NCI-H1105 (cell line): ENCODE data around the gene ADK.
"Not testable (repeated sequence)": the region's sequence is repeated elsewhere in the genome, so short reads cannot be mapped to it uniquely, and the experiment has no call there.

Experiments
- DNase-seq: peaks from one replicate; lab custom pipeline; 2025; lab: John Stamatoyannopoulos, UW

ADK gene

GRCh38 chr10:74186678-74187077 is 35.7 kb downstream of the ADK start:
- DNase-seq = no peak

GRCh38 chr10:74187237-74187636 is 36.2 kb downstream of the ADK start:
- no peak for DNase-seq

DNA sequence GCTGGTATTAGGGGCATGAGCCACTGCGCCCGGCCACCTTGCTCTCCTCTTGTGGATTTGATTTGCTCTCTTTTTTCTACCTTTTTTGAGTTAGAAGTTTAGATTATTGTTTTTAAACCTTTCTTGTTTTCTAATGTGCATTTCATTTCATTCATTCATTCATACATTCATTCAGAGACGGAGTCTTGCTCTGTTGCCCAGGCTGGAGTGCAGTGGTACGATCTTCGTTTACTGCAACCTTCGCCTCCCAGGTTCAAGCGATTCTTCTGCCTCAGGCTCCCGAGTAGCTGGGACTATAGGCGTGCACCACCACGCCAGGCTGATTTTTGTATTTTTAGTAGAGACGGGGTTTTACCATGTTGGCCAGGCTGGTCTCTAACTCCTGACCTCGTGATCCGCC is 37.6 kb downstream of the ADK start:
- DNase-seq = not testable (repeated sequence)

DNA sequence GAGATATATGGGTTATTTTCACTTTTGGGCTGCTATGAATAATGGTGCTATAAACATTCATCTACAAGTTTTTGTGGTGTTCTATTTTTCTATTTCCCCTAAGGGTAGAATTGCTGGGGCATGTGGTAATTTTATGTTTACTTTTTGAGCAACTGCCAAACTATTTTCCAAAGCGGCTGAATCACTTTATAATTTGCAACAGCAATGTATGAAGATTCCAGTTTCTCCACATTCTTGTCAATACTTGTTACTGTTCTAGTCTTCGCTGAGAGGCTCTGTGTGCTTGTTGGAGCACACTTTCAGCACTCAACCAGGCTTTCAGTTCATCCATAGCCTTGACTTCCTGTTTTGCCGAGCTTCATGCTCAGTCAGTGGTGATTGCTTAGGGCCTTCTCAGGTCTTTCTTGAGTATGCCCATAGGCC is 39.0 kb downstream of the ADK start:
- no peak for DNase-seq

GRCh38 chr10:74190494-74190893 is 39.5 kb downstream of the ADK start:
- DNase-seq = no peak

- DNase-seq = no peak
Observed at GRCh38 chr10:74194545-74194944, 43.5 kb downstream of the ADK start.

DNA sequence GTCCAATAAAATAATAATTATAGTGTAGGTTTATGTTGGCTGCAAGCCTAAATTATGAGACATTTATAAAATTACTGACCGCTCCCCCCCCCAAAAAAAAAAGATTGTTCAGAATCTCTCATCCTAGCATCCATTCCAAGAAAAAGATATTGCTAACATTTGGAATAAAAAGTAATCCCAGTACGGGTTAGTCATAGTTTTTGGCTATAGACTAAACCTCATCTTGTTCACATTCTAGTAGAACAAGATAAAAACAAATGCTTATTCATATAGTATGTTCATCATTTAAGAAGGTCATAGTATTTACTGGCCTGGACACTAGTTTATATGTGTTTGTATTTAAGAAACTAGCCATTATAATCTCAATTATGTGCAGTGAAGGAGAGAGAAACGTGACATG is 44.0 kb downstream of the ADK start:
- no peak for DNase-seq

DNA sequence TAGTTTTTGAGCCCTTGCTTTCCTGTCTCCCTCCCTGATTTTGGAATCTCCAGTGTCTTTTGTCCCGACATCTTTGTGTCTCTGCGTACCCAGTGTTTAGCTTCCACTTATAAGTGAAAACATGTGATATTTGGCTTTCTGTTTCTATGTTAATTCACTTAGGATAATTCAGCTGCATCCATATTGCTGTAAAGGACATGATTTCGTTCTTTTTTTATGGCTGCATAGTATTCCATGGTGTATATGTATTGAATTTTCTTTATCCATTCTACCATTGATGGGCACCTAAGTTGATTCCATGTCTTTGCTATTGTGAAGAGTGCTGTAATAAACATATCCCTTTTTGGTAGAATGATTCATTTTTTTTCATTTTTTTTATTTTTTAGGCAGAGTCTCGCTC is 48.3 kb downstream of the ADK start:
- no peak for DNase-seq

- DNase-seq = no peak
Observed at GRCh38 chr10:74202356-74202755, 51.3 kb downstream of the ADK start.

- peak; percentile 72 for DNase-seq
Observed at GRCh38 chr10:74206746-74207145, 55.7 kb downstream of the ADK start.

DNA sequence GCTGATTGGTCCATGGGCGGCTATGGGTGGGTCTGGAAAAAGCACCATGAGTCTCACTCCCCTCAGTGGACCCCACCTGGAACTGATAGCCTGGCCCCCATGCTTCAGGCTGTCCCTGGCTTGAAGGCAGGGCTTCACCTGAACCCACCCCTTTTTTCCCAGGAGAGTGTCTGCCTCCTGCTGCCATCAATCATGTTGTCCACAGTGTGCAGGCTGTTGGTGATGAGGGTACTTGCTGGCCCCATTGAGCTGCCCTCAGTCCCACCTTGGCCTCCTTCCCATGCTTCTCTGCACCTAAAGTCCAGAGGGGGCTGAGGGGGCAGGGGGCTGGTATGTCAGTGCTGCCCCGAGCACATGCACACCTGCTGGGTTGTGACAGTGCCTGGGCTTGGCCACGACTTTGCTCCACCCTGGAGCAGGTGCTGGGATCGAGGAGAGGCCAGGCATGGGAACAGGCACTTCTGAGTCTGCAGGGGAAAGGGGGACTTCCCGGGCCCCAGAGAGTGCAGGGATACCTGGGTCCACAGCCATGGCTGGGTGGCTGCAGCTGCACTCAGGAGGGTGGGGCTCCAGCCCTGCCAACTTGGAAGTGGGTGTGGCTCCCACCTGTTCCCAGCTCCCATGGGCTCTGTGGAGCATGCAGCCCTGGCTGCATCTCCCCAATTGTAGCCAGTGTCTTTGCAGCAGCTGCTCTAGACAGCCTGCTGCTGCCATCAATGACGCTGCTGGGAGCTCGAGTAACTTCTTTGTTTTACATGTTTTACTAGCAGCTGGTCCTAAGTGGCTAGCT is 56.9 kb downstream of the ADK start:
- DNase-seq = peak; percentile 64

- no peak for DNase-seq
Observed at GRCh38 chr10:74208997-74209396, 58.0 kb downstream of the ADK start.

DNA sequence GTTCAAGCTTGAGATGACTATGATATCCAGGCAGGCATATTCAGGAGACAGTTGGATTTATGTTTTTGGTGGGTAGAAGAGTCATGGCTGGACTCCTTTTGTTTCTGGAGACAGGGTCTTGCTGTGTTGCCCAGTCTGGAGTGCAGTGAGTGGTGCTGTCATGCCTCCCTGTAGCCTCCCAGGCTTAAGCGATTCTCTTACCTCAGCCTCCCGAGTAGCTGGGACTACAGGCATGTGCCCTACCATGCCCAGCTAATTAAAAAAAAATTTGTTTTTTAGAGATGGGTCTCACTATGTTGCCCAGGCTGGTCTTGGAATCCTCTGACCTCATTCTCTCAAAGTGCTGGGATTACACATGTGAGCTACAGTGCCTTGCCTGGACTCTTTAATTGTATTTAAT is 62.0 kb downstream of the ADK start:
- DNase-seq = no peak

- DNase-seq = no peak
Observed at GRCh38 chr10:74213571-74214162, 62.6 kb downstream of the ADK start.

DNA sequence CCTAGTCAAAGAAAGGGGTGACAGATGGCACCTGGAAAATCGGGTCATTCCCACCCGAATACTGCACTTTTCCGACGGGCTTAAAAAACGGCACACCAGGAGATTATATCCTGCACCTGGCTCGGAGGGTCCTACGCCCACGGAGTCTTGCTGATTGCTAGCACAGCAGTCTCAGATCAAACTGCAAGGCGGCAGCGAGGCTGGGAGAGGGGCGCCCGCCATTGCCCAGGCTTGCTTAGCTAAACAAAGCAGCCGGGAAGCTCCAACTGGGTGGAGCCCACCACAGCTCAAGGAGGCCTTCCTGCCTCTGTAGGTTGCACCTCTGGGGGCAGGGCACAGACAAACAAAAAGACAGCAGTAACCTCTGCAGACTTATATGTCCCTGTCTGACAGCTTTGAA is 66.1 kb downstream of the ADK start:
- not testable (repeated sequence) for DNase-seq

GRCh38 chr10:74222467-74222866 is 71.4 kb downstream of the ADK start:
- DNase-seq = not testable (repeated sequence)

- no peak for DNase-seq
Observed at GRCh38 chr10:74223755-74224529, 72.9 kb downstream of the ADK start.

- no peak for DNase-seq
Observed at GRCh38 chr10:74227697-74228424, 76.8 kb downstream of the ADK start.

DNA sequence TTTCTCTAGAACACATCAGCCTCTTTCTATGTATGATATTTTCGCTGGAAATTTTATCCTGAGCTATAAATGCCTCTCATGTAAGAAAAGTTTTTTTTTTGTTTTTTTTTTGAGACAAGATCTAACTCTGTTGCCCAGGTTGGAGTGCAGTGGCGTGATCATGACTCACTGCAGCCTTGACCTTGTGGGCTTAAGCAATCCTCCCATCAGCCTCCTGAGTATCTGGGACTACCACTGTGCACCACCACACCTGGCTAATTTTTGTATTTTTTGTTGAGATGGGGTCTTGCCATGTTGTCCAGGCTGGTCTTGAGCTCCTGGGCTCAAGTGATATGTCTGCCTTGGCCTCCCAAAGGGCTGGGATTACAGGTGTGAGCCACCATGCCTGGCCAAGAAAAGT is 80.4 kb downstream of the ADK start:
- no peak for DNase-seq

DNA sequence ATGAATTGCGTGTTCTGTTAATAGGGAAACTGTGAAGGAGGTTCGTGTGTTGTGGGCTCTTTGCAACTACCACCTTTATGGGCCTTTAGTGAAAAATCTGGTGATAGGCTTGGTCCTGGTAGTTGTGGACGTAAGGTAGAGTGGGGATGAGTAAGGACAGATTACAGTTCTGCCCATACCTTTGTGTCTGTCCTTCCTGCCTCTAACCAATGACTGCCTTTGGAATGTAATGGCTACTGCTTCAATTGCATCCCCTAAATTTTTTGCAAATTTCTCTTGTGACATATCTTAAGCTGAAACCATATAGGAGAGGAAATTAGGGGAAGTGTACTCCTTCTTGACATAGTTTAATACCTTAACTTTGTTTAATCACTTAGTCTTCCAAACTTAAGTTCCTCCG is 82.3 kb downstream of the ADK start:
- DNase-seq = no peak

DNA sequence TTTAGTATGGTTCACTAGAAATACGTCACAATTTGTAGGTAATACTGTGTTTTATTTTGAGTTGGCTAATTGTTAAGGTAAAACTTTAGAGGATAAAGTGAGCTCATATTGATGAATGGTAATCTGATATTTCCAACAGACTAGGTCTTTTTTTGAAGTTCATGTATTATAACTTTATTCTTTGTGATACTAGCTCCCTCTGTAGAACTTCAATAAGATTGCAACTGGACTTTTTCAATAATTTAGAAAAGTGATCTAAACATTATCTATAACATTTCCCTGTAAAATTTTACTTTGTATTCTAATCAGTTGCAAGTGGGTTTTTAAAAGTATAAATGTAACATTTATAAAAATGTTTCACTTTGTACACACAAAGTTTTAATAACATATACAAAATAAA is 83.5 kb downstream of the ADK start:
- no peak for DNase-seq

- DNase-seq = no peak
Observed at GRCh38 chr10:74238031-74238431, 87.0 kb downstream of the ADK start.
